ENCODE data around the gene HCFC2.
"Not testable (repeated sequence)": the region's sequence is repeated elsewhere in the genome, so short reads cannot be mapped to it uniquely, and the experiment has no call there.

The HCFC2 gene

DNA sequence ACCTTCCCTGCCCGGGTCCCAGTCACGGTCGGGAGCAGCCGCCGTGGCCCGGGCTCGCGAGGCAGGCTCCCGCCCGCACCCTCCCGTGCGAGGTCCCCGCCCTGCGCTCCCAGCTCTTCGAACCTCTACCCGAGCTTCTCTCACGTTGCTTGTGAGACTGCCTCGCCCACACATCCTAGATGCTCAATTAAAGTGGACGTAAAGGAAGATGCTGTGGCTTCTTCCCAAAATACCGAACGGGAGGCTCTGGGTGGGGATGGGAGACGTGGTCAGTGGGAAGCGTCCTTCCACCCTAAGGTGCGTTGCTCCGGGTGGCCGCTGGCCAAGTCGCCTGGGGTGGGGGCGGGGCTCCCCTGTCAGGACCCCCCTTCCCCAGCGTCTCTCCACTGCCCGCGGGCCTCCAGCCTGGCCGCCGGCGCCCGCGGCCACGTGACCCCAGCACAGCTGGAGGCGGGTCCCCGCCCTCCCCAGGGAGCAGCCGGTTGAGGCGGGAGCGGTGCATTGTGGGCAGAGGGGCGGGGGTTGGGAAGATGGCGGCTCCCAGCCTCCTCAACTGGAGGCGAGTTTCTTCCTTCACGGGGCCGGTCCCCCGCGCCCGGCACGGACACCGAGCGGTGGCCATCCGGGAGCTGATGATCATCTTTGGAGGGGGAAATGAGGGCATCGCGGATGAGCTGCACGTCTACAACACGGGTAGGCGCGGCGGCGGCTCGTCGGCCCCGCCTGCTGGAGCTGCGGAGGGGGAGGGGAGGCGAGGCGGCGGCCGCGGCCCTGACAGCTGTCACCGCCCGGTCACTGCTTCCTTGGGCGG is at the start of gene HCFC2:
HCFC2 (plus strand) TSS at position 501 of the 811 bp plus-strand sequence; CDS start at position 531, 30 bp downstream.
- FAIRE-seq, result no peak
- peak; percentile 97 for DNase-seq (ENCODE audit: insufficient read length, low spot score)

GRCh38 chr12:104021862-104022261 is 42.5 kb upstream of the HCFC2 start:
- not testable (repeated sequence) for FAIRE-seq; DNase-seq (ENCODE audit: insufficient read length, low spot score)

More for the DNA sequence above, at the start of gene HCFC2:
- TF ChIP-seq POLR2A (IDR thresholded peaks at IDR 0.05; ENCODE audit: low read depth, low read length), result peak; percentile 52; the same call in 1 of the 2 replicates

GRCh38 chr12:104022786-104023185 is 41.5 kb upstream of the HCFC2 start:
- FAIRE-seq (no peak), DNase-seq (ENCODE audit: insufficient read length, low spot score) (no peak)

GRCh38 chr12:104023710-104024109 is 40.6 kb upstream of the HCFC2 start:
- no peak for TF ChIP-seq POLR2A (IDR thresholded peaks at IDR 0.05; ENCODE audit: low read depth, low read length)
- FAIRE-seq (no peak), DNase-seq (ENCODE audit: insufficient read length, low spot score) (no peak)

More at GRCh38 chr12:104022786-104023185, 41.5 kb upstream of the HCFC2 start:
- TF ChIP-seq POLR2A (IDR thresholded peaks at IDR 0.05; ENCODE audit: low read depth, low read length), result no peak

GRCh38 chr12:104024348-104024747 is 40.0 kb upstream of the HCFC2 start:
- no peak for DNase-seq (ENCODE audit: insufficient read length, low spot score)
- FAIRE-seq, result no peak
- no peak for TF ChIP-seq POLR2A (IDR thresholded peaks at IDR 0.05; ENCODE audit: low read depth, low read length)

DNA sequence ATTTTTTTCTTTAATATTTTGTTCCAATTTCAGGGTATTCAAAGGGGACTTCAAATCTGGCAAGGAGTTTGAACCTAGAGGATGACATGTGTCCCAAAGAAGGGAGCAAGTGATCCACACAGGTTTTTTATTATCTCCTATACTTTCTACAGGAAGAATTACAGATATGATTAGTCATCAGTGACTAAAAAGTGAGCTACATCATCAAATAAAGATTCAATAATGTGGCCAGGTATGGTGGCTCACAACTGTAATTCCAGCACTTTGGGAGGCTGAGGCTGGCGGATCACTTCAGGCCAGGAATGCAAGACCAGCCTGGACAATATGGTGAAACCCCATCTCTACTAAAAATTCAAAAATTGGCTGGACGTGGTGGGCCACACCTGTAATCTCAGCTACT is 38.6 kb upstream of the HCFC2 start:
- FAIRE-seq, result no peak
- TF ChIP-seq POLR2A (IDR thresholded peaks at IDR 0.05; ENCODE audit: low read depth, low read length), result no peak

GRCh38 chr12:104026841-104027599 is 37.3 kb upstream of the HCFC2 start:
- no peak for TF ChIP-seq POLR2A (IDR thresholded peaks at IDR 0.05; ENCODE audit: low read depth, low read length)
- DNase-seq (ENCODE audit: insufficient read length, low spot score) (no peak), FAIRE-seq (no peak)

More for the DNA sequence above, 38.6 kb upstream of the HCFC2 start:
- no peak for DNase-seq (ENCODE audit: insufficient read length, low spot score)

- FAIRE-seq; DNase-seq (ENCODE audit: insufficient read length, low spot score): not testable (repeated sequence)
Measured at GRCh38 chr12:104030596-104030995, 33.7 kb upstream of the HCFC2 start.

DNA sequence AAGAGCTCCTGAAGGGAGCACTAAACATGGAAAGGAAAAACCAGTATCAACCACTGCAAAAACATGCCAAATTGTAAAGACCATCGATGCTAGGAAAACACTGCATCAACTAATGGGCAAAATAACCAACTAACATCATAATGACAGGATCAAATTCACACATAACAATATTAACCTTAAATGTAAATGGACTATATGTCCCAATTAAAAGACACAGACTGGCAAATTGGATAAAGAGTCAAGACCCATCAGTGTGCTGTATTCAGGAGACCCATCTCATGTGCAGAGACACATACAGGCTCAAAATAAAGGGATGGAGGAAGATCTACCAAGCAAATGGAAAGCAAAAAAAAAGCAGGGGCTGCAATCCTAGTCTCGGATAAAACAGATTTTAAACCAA is 28.2 kb upstream of the HCFC2 start:
- FAIRE-seq; DNase-seq (ENCODE audit: insufficient read length, low spot score): not testable (repeated sequence)

GRCh38 chr12:104039769-104040168 is 24.6 kb upstream of the HCFC2 start:
- not testable (repeated sequence) for DNase-seq (ENCODE audit: insufficient read length, low spot score); FAIRE-seq

GRCh38 chr12:104042580-104042979 is 21.8 kb upstream of the HCFC2 start:
- DNase-seq (ENCODE audit: insufficient read length, low spot score) (no peak), FAIRE-seq (no peak)
- no peak for TF ChIP-seq POLR2A (IDR thresholded peaks at IDR 0.05; ENCODE audit: low read depth, low read length)

GRCh38 chr12:104044158-104044557 is 20.2 kb upstream of the HCFC2 start:
- no peak for TF ChIP-seq POLR2A (IDR thresholded peaks at IDR 0.05; ENCODE audit: low read depth, low read length)
- FAIRE-seq, result no peak
- DNase-seq (ENCODE audit: insufficient read length, low spot score), result no peak

- TF ChIP-seq POLR2A (IDR thresholded peaks at IDR 0.05; ENCODE audit: low read depth, low read length), result no peak
- no peak for FAIRE-seq
- no peak for DNase-seq (ENCODE audit: insufficient read length, low spot score)
Measured at GRCh38 chr12:104046306-104046705, 18.0 kb upstream of the HCFC2 start.

DNA sequence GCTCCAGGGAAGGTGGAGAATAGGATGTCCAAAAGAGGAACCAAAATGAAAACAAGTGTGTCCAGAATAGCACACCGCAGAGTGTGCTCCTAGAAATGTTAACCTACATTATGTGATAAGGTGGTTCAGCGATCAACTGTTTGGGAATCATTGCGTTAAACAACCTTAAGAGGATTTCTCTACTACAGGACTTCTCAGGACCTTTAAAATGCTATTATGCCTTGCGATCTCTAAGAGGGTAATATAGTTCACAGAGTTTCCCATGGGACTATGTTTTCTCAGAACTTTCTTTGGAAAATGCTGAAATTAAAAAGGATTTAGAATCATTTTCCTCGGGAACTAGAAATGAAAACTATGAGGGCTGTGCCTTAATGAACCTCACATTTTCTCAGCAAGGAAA is 16.2 kb upstream of the HCFC2 start:
- no peak for FAIRE-seq
- no peak for TF ChIP-seq POLR2A (IDR thresholded peaks at IDR 0.05; ENCODE audit: low read depth, low read length)
- no peak for DNase-seq (ENCODE audit: insufficient read length, low spot score)

DNA sequence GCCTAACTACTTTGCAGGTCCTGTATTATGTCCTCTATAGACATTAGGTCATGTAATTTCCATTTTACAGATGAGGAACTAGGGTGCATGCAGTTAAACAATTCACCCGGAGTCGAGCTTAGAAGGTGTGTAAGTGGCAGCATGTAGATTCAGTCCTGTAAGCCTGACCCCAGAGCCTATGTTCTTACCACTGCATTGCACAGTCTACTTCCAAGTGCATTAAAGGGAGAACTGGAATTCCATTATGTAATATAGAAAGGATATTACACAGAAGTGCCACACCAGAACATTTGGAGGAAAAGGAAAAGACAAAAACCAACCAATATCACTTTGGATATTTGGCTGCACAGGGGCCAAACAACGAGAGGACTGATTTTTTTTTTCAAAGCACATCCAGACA is 15.5 kb upstream of the HCFC2 start:
- DNase-seq (ENCODE audit: insufficient read length, low spot score) (no peak), FAIRE-seq (no peak)
- no peak for TF ChIP-seq POLR2A (IDR thresholded peaks at IDR 0.05; ENCODE audit: low read depth, low read length)

All from H54 (cell line).